Stromal cell of bone marrow (primary cell): ENCODE measurements around the gene INIP.

Experiments
- DNase-seq: peaks from one replicate; pipeline ENCODE4 v3.0.0-alpha.2; 2012; ENCODE audit warnings: low read depth

The INIP gene

GRCh38 chr9:112670991-112671625 is 46.8 kb downstream of the INIP start:
- no peak for DNase-seq

- DNase-seq, result no peak
These were observed 48.6 kb downstream of the INIP start for GRCh38 chr9:112669326-112669725.

- DNase-seq, result peak; percentile 20
These were observed 52.6 kb downstream of the INIP start for GRCh38 chr9:112665347-112665746.

GRCh38 chr9:112664531-112664930 is 53.4 kb downstream of the INIP start:
- DNase-seq, result peak; percentile 6

- no peak for DNase-seq
These were observed 54.2 kb downstream of the INIP start for GRCh38 chr9:112663681-112664080.

GRCh38 chr9:112659906-112660305 is 58.0 kb downstream of the INIP start:
- DNase-seq, result no peak

GRCh38 chr9:112655668-112656067 is 62.2 kb downstream of the INIP start:
- DNase-seq, result no peak

- DNase-seq, result no peak
These were observed 63.6 kb downstream of the INIP start for GRCh38 chr9:112654282-112654681.

GRCh38 chr9:112648624-112649023 is 69.3 kb downstream of the INIP start:
- no peak for DNase-seq

GRCh38 chr9:112647596-112647995 is 70.3 kb downstream of the INIP start:
- no peak for DNase-seq

- DNase-seq, result no peak
These were observed 75.8 kb downstream of the INIP start for GRCh38 chr9:112642126-112642525.

GRCh38 chr9:112640311-112640710 is 77.6 kb downstream of the INIP start:
- DNase-seq, result peak; percentile 7
